GM12872 (cell line): ENCODE measurements around the gene ATG4A.
A peak's percentile ranks its signal among the peaks of the same experiment; 100 is the strongest.

Experiments used
- TF ChIP-seq, protein P1 (sequence below): IDR thresholded peaks from 3 replicates; pipeline ENCODE4 v1.5.1; 2011; ENCODE audit warnings: low read depth, mild to moderate bottlenecking, low read length, moderate library complexity; ENCODE audit not compliant: insufficient read depth

ATG4A gene

DNA sequence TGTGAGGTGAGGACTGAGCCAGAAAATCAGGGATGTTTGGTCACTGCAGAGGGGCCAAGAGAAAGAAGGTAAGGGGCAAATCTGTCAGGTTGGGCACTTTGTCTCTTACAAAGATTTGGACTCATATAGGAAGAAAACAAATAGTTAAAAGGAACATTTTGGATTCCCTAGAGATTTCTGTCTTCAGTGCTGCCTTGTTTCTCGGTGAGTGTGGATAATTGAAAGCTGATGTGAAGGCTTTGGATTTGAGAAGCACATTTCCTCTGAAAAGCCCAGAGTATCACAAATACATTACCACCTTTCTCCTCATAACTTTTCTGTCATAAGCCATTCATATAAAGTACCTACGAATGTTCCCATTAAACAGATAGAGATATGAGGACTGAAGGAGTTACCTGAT is 107.5 kb downstream of the ATG4A start:
- TF ChIP-seq, protein P1, sequence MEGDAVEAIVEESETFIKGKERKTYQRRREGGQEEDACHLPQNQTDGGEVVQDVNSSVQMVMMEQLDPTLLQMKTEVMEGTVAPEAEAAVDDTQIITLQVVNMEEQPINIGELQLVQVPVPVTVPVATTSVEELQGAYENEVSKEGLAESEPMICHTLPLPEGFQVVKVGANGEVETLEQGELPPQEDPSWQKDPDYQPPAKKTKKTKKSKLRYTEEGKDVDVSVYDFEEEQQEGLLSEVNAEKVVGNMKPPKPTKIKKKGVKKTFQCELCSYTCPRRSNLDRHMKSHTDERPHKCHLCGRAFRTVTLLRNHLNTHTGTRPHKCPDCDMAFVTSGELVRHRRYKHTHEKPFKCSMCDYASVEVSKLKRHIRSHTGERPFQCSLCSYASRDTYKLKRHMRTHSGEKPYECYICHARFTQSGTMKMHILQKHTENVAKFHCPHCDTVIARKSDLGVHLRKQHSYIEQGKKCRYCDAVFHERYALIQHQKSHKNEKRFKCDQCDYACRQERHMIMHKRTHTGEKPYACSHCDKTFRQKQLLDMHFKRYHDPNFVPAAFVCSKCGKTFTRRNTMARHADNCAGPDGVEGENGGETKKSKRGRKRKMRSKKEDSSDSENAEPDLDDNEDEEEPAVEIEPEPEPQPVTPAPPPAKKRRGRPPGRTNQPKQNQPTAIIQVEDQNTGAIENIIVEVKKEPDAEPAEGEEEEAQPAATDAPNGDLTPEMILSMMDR: no peak

DNA sequence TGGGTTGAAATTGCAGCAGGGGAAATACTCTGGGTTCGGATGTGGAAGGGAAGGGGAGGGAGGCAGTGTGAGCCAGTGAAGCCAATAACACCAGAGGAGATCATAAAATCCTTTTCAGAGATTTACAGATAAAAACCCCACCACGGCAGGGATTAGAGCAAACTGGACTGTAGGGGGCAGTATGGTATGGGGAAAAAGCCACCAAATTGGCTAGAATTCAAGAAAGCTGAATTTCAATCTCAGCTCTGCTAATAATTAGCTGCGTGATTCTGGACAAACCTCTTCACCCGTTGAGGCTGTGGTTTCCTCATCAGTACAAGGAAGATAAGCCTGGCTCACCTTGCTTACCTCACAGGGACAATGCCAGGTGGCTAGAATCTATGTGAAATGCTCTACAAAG is 108.1 kb downstream of the ATG4A start:
- TF ChIP-seq, protein P1: peak; percentile 62

DNA sequence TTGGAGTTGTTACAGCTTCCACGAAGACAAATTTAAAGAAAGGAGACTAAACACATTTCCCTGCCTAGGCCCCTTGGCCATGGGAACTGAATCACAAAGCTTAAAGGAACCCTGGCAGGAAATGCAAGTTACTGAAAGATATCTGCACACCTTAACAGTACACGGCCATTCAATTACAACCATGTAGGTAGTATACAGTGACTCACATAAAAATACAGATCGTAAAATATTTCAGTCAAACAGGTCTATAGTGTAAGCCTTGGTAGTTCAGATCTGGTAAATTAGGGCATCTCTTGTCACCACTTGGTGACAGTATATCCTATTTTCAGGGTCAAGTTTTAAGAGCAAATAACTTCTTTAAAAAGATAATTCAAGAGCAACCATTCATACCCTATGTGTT is 112.0 kb downstream of the ATG4A start:
- TF ChIP-seq, protein P1: no peak
